Neural progenitor cell (in vitro differentiated cells): ENCODE data around the gene KLK4.

ENCODE experiments used
- CTCF ChIP-seq: fragments of 200-600 bp; sonication (generic); IDR thresholded peaks from 2 replicates; pipeline ENCODE4 v1.5.1; 2017; ENCODE audit warnings: antibody characterized with exemption, mild to moderate bottlenecking
- EZH2 ChIP-seq: fragments of 200-600 bp; sonication (generic); IDR thresholded peaks from 2 replicates; pipeline ENCODE4 v1.6.1; 2017; ENCODE audit warnings: antibody characterized with exemption, mild to moderate bottlenecking, moderate library complexity

GRCh38 chr19:50921426-50922316 is 10.5 kb upstream of the KLK4 start:
- TF ChIP-seq CTCF (no peak), EZH2 (no peak)
